ENCODE data around the gene ZNF467. TPM values are rescaled to one million over a fixed set of nuclear protein-coding genes. Genes with fewer than 3 reads are reported as not detected.

The ZNF467 gene
- total and polyA plus RNA-seq, 9 donors = 2.3 to 23.7 (median 11.4) TPM

- Histone ChIP-seq H3K36me3 (no peaks in the 10 kb centered on the region), H3K9me3 (no peaks in the 10 kb centered on the region), H3K27me3 (no peaks in the 10 kb centered on the region), H3K27ac (no peak overlapping the region), H3K4me3 (no peak overlapping the region), H3K4me1 (ENCODE audit: insufficient read depth) (no peaks in the 10 kb centered on the region)
- WGBS, 3 donors = 90 to 94% (median 93%) methylated on average over 13 of the region's 13 CpGs
- no peak for DNase-seq
- intact Hi-C loops (cut with DNase I) = loop anchor here in 1 of 4 donors (5.0 kb wide), 1 partner anchor 55 kb away; the partner anchor contains the start of gene ZNF862
- TF ChIP-seq CTCF (IDR thresholded peaks at IDR 0.05) (no peak), POLR2A (IDR thresholded peaks at IDR 0.05) (no peak), EP300 (IDR thresholded peaks at IDR 0.05) (no peak)
These were observed 8.5 kb upstream of the ZNF467 start for GRCh38 chr7:149781921-149782320.

DNA sequence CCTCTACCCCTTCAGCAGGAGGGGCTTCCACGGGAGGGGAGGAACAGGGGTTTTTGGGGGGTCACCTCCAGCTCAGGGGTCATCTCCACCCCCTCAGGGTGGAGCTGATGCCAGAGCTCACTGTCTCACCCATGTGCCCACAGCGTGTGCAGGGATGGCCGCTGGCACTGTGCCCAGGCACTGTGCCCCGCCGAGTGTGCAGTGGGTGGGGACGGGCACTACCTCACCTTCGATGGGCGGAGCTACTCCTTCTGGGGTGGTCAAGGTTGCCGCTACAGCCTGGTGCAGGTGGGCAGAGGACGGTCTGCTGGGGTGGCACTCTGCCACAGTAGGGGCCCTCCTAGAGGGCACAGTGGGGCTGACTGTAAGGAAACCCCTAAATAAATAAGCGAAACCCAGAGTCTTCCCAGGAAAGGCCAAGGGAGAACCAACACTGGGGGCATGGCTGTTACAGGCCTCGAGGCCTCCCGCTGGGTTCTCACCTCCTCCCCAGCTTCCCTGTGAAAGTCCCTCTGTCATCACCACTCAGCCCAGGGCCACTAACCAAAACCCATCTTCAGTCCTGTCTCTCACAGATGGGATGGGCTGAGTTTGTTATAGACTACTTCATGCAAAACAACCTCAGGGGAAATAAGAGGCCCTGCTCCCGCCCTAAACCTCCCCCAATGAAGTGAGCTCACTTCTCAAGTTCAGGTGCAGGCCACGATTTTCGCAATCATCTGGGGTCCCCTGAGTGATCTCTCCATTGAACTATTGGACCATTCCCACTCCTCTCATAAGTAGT lies 7.4 kb upstream of the ZNF467 start:
- H3K36me3 ChIP-seq = no peaks in the 10 kb centered on the region
- no peaks in the 10 kb centered on the region for H3K27me3 ChIP-seq
- 75 to 84% (median 77%) methylated on average over 15 to 16 of the region's 16 CpGs for WGBS, 3 donors
- H3K4me1 ChIP-seq (ENCODE audit: insufficient read depth) = no peaks in the 10 kb centered on the region
- H3K9me3 ChIP-seq = no peaks in the 10 kb centered on the region
- no peak for DNase-seq
- no peak for TF ChIP-seq CTCF (IDR thresholded peaks at IDR 0.05)
- TF ChIP-seq EP300 (IDR thresholded peaks at IDR 0.05) = no peak
- no peak for TF ChIP-seq POLR2A (IDR thresholded peaks at IDR 0.05)
- H3K4me3 ChIP-seq = no peak overlapping the region
- intact Hi-C loops (cut with DNase I) = loop anchor here in 1 of 4 donors (5.0 kb wide), 1 partner anchor 56 kb away; the partner anchor contains the start of gene ZNF862
- H3K27ac ChIP-seq = no peak overlapping the region

DNA sequence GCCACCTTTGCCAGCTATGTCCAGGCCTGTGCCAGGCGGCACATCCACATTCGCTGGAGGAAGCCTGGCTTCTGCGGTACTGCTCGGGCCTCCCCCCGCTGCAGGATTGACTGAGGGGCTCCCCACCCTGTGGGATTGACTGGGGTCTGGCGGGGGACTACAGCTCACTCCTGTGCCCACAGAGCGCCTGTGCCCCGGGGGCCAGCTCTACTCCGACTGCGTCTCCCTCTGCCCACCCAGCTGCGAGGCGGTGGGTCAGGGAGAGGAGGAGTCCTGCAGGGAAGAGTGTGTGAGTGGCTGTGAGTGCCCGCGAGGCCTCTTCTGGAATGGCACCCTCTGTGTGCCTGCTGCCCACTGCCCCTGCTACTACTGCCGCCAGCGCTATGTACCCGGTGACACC lies 6.7 kb upstream of the ZNF467 start:
- 85 to 89% (median 88%) methylated on average over 17 of the region's 17 CpGs for WGBS, 3 donors
- H3K9me3 ChIP-seq = no peaks in the 10 kb centered on the region
- intact Hi-C loops (cut with DNase I) = loop anchor here in 1 of 4 donors (5.0 kb wide), 1 partner anchor 57 kb away; the partner anchor contains the start of gene ZNF862
- H3K4me3 ChIP-seq = no peak overlapping the region
- no peaks in the 10 kb centered on the region for H3K27me3 ChIP-seq
- no peaks in the 10 kb centered on the region for H3K36me3 ChIP-seq
- H3K27ac ChIP-seq = no peak overlapping the region
- DNase-seq = no peak
- TF ChIP-seq EP300 (IDR thresholded peaks at IDR 0.05) = no peak
- TF ChIP-seq POLR2A (IDR thresholded peaks at IDR 0.05) = no peak
- no peak for TF ChIP-seq CTCF (IDR thresholded peaks at IDR 0.05)
- no peaks in the 10 kb centered on the region for H3K4me1 ChIP-seq (ENCODE audit: insufficient read depth)

DNA sequence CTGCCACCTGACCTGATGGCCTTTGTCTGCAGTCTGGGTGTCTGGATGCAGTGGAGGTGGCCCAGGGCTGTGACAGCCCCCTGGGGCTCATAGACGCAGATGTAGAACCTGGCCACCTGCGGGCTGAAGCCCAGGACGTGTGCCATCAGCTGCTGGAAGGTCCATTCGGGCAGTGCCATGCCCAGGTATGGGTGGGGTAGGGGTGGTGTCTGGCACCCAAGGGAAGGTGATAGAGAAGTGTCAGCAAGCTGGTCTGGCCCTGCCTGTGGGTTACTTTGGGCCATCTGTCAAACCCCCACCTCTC lies 6.1 kb upstream of the ZNF467 start:
- intact Hi-C loops (cut with DNase I) = no loop called here
- 62 to 77% (median 73%) methylated on average over 4 of the region's 4 CpGs for WGBS, 3 donors
- no peak for DNase-seq
- Histone ChIP-seq H3K4me3 (no peak overlapping the region), H3K9me3 (no peaks in the 10 kb centered on the region), H3K27me3 (no peaks in the 10 kb centered on the region), H3K36me3 (no peaks in the 10 kb centered on the region), H3K4me1 (ENCODE audit: insufficient read depth) (no peaks in the 10 kb centered on the region), H3K27ac (no peak overlapping the region)
- TF ChIP-seq POLR2A (IDR thresholded peaks at IDR 0.05) = no peak
- no peak for TF ChIP-seq CTCF (IDR thresholded peaks at IDR 0.05)
- no peak for TF ChIP-seq EP300 (IDR thresholded peaks at IDR 0.05)

Measured in ovary (tissue), 9 donors.